GM19438 (cell line): ENCODE data around the gene DOP1B.
"Not testable (repeated sequence)": the region's sequence is repeated elsewhere in the genome, so short reads cannot be mapped to it uniquely, and the experiment has no call there.

Source experiments
- ATAC-seq: cut with Tn5 transposase; IDR thresholded peaks from one replicate; pipeline ENCODE4 v1.9.1; 2021; ENCODE audit warnings: low read depth; ENCODE audit not compliant: unreplicated experiment

The DOP1B gene

GRCh38 chr21:36199021-36199420, 42.4 kb downstream of the DOP1B start:
- ATAC-seq = no peak

DNA sequence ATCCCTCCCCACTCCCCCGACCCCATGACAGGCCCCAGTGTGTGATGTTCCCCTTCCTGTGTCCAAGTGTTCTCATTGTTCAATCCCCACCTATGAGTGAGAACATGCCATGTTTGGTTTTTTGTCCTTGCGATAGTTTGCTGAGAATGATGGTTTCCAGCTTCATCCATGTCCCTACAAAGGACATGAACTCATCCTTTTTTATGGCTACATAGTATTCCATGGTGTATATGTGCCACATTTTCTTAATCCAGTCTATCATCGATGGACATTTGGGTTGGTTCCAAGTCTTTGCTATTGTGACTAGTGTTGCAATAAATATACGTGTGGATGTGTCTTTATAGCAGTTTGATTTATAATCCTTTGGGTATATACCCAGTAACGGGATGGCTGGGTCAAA, 43.0 kb downstream of the DOP1B start:
- ATAC-seq = not testable (repeated sequence)

DNA sequence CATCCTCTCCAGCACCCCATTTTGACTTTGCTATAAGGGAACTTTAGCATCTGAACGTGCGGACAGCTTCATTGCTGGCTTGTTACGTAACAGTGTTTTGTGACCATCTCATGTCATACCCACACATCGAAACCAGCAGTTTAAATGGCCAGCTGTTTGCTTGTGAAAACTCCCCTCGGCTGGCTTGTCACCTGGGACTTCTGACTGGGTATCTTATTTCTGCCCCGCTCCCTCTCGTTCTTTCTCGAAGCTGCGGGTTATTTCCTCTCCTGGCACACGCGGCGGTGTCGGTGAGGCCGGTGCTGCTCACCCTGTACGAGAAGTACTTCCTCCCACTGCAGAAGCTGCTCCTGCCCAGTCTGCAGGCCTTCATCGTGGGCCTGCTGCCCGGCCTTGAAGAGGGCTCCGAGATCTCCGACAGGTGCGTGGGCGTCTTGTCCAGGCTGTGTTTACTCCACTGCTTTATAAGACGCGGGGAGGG, 43.5 kb downstream of the DOP1B start:
- no peak for ATAC-seq

DNA sequence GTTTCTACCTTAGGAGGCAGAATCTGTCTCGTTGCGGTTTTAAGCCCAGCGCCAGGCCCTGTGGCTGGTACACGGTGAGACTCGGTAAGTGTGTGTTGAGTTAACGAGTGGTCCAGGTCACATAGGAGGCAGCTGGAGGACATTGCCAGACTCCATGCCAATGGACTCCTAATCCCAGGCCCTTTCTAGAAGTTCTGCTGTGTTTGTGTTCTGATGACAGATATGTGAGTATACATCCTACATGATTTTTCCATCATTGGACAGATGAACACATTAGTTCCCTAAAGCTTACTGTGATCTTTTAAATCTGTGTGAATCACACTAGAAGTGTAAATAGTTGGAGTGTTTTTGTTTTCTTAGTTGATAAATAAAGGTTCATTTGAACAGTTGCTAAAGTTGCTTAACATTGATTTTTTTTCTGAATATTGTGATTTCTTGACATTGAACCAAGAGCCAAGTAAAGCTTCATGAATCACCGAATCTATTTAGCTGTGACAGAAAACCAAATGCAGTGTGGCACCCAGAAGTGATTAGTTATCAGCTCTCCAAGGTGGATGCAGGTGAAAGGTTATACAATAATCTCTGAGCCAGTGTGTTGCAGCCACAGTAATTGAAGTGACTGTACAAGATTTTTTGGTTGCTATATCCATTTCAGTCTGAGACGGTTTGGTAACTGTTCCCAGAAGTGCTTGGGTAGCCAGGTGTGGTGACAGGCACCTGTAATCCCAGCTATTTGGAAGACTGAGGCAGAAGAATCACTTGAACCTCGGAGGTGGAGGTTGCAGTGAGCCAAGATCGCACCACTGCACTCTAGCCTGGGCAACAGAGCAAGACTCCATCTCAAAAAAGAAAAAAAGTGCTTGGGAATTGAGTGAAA, 46.3 kb downstream of the DOP1B start:
- no peak for ATAC-seq

GRCh38 chr21:36203603-36203889, 46.9 kb downstream of the DOP1B start:
- no peak for ATAC-seq

GRCh38 chr21:36204980-36205379, 48.4 kb downstream of the DOP1B start:
- ATAC-seq = no peak

DNA sequence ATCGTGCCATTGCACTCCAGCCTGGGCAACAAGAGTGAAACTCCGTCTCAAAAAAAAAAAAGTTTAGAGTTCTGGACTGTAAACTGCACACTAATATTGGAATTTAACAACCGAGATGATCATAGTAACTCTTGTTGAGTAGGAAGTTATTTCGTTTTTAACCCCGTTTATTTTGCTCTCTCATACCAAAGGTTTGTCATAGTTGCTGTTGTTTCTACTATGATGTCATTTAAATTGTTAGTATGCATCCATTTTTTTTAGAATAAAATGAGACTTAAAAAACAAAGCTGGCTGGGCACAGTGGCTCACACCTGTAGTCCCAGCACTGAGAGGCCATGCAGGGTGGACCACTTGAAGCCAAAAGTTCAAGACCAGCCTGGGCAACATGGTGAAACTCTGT, 49.3 kb downstream of the DOP1B start:
- ATAC-seq = no peak
